Measurements from ENCODE around the gene SNORC.

- TF ChIP-seq CTCF (IDR thresholded peaks at IDR 0.05) (no peak), EP300 (IDR thresholded peaks at IDR 0.05) (no peak)
Measured at GRCh38 chr2:232926431-232926939, 56.4 kb downstream of the SNORC start.
